ENCODE measurements around the gene B4GALNT2.

B4GALNT2 gene

GRCh38 chr17:49125449-49125848 lies 7.1 kb upstream of the B4GALNT2 start:
- no peak for TF ChIP-seq POLR2AphosphoS5 (IDR thresholded peaks at IDR 0.05; ENCODE audit: low read depth, low read length)

GRCh38 chr17:49130891-49131290 lies 1.7 kb upstream of the B4GALNT2 start:
- TF ChIP-seq FOXP2 (optimal IDR thresholded peaks at IDR 0.05; ENCODE audit: borderline replicate concordance, extremely low read depth, extremely low read length, insufficient read depth) (no peak), POLR2AphosphoS5 (IDR thresholded peaks at IDR 0.05; ENCODE audit: low read depth, low read length) (no peak), TAF1 (IDR thresholded peaks at IDR 0.05; ENCODE audit: borderline replicate concordance, insufficient read depth, low read length) (no peak)

- TF ChIP-seq FOXP2 (optimal IDR thresholded peaks at IDR 0.05; ENCODE audit: borderline replicate concordance, extremely low read depth, extremely low read length, insufficient read depth) (no peak), POLR2AphosphoS5 (IDR thresholded peaks at IDR 0.05; ENCODE audit: low read depth, low read length) (no peak), REST (IDR thresholded peaks at IDR 0.05; ENCODE audit: insufficient read depth in 1 of 2, low read depth in 2 of 2, low read length in 2 of 2) (no peak), SIN3A (IDR thresholded peaks at IDR 0.05; ENCODE audit: borderline replicate concordance, insufficient read depth, low read length) (no peak), TAF1 (IDR thresholded peaks at IDR 0.05; ENCODE audit: borderline replicate concordance, insufficient read depth, low read length) (no peak)
Measured at GRCh38 chr17:49132317-49132698, 261 bp upstream of the B4GALNT2 start.

- TF ChIP-seq FOXP2 (optimal IDR thresholded peaks at IDR 0.05; ENCODE audit: borderline replicate concordance, extremely low read depth, extremely low read length, insufficient read depth) (no peak), SIN3A (IDR thresholded peaks at IDR 0.05; ENCODE audit: borderline replicate concordance, insufficient read depth, low read length) (no peak), REST (IDR thresholded peaks at IDR 0.05; ENCODE audit: insufficient read depth in 1 of 2, low read depth in 2 of 2, low read length in 2 of 2) (no peak), TAF1 (IDR thresholded peaks at IDR 0.05; ENCODE audit: borderline replicate concordance, insufficient read depth, low read length) (no peak), POLR2AphosphoS5 (IDR thresholded peaks at IDR 0.05; ENCODE audit: low read depth, low read length) (no peak)
Measured at GRCh38 chr17:49136335-49136734, 3.8 kb downstream of the B4GALNT2 start.

GRCh38 chr17:49146620-49147306 lies 14.2 kb downstream of the B4GALNT2 start:
- TF ChIP-seq POLR2AphosphoS5 (IDR thresholded peaks at IDR 0.05; ENCODE audit: low read depth, low read length) = no peak
- TF ChIP-seq SIN3A (IDR thresholded peaks at IDR 0.05; ENCODE audit: borderline replicate concordance, insufficient read depth, low read length) = no peak
- no peak for TF ChIP-seq REST (IDR thresholded peaks at IDR 0.05; ENCODE audit: insufficient read depth in 1 of 2, low read depth in 2 of 2, low read length in 2 of 2)
- no peak for TF ChIP-seq FOXP2 (optimal IDR thresholded peaks at IDR 0.05; ENCODE audit: borderline replicate concordance, extremely low read depth, extremely low read length, insufficient read depth)
- TF ChIP-seq TAF1 (IDR thresholded peaks at IDR 0.05; ENCODE audit: borderline replicate concordance, insufficient read depth, low read length) = no peak

GRCh38 chr17:49148171-49148570 lies 15.6 kb downstream of the B4GALNT2 start:
- TF ChIP-seq TAF1 (IDR thresholded peaks at IDR 0.05; ENCODE audit: borderline replicate concordance, insufficient read depth, low read length) (no peak), SIN3A (IDR thresholded peaks at IDR 0.05; ENCODE audit: borderline replicate concordance, insufficient read depth, low read length) (no peak), FOXP2 (optimal IDR thresholded peaks at IDR 0.05; ENCODE audit: borderline replicate concordance, extremely low read depth, extremely low read length, insufficient read depth) (no peak), REST (IDR thresholded peaks at IDR 0.05; ENCODE audit: insufficient read depth in 1 of 2, low read depth in 2 of 2, low read length in 2 of 2) (no peak), POLR2AphosphoS5 (IDR thresholded peaks at IDR 0.05; ENCODE audit: low read depth, low read length) (no peak)

Data from PFSK-1 (cell line).